Globus pallidus (tissue), 1 donor: ENCODE results near the gene DHRS7B.
A peak's percentile ranks its signal among the peaks of the same experiment; 100 is the strongest.
"Not testable (repeated sequence)": the region's sequence is repeated elsewhere in the genome, so short reads cannot be mapped to it uniquely, and the experiment has no call there.

Experiments
- DNase-seq: peaks from one replicate; pipeline ENCODE4 v3.0.0-alpha.2; 2015; ENCODE audit warnings: low spot score

DHRS7B gene

DNA sequence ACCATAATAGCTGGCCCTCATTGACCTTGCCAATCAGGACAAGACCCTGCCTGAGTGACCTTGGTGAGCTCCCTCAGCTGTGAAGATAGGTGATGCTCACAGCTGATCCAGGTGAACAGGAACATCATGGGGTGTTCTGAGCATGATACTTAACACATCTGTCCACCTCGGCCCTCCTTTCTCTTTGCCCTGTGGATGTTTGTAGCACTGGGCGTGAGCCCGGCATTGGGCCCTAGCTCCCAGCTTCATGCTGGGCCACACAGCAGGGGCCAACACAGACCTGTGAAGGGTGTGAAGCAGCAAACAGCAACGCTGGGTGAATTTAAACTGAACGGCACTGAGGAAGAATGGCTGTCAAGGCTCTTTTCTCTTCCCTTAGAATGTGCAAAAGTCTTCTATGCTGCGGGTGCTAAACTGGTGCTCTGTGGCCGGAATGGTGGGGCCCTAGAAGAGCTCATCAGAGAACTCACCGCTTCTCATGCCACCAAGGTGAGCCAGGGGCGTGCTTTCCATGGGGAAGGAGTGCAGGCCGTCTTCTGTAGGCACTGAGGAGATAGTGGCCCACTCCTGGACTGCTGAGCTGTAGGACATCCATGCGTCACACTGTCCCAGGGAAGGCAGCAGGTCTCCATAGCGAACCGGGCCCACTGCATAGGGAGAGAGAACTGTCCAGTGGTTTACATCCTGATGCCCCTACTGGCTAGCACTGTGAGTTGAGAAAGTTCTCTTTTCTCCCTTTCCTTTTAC, 51.3 kb downstream of the DHRS7B start:
- DNase-seq, result no peak

DNA sequence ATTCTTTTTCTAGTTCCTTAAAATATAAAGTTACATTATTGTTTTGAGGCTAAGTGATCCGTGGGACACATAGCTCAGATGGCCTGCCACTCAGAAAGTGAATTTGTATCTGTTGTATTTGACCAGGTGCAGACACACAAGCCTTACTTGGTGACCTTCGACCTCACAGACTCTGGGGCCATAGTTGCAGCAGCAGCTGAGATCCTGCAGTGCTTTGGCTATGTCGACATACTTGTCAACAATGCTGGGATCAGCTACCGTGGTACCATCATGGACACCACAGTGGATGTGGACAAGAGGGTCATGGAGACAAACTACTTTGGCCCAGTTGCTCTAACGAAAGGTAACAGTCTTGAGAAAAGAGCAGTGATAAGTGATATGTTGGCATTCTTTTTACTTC, 56.7 kb downstream of the DHRS7B start:
- no peak for DNase-seq

DNA sequence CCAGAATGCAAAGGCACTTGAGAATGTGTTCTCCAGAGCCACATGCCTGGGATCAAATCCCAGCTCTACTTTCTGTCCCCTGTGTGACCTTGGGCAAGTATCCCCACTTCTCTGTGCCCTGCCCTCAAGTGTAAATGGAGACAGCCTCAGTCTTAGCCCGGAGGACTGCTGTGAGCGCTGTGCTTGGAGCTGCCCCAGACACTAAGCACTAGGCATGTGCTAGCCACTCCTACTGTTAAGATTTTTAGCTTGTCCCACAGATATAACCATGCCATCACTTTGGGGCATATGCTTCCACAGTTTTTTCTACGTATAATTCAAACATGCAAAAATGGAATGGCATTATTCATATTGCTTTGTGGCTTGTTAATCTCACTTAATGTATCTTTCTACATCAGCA, 57.8 kb downstream of the DHRS7B start:
- DNase-seq, result no peak

- DNase-seq, result no peak
These were observed 58.3 kb downstream of the DHRS7B start for GRCh38 chr17:21185061-21185460.

DNA sequence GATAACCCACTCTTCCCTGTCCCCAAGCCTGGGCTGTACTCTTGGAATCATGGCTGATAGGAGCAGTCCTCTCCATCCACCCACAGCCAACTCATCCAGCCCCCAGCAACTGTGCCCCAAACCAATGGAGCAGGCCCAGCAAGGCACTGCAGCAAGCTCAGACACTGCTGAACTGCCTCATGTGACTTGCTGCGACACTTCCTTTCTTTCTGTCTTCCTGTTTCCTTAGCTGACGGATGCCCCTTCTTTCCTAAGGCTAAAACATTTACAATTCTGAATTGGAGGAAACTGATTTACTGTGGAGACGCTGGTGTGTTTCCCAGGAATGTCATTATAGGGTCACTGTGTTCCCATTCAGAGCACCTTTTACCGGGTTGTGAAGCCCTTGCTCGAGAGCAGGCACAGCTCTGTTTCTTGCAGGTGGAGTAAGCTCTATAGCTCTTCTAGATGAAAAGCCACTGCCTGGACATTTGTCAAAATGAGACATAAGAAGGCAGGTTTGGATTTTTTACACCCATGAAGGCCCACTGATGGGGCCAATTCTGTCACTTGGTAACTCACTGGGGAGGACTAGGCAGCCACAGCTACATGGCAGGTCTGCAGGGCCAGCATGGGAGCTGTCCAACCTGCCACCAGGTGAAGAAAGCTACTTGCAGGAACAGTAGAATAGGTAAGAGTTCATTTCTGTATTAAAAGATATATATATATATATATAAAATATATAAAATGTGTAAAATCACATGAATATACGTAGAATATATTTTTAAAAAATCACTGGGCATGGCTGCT, 59.8 kb downstream of the DHRS7B start:
- DNase-seq, result no peak

GRCh38 chr17:21189361-21189760, 62.6 kb downstream of the DHRS7B start:
- no peak for DNase-seq

- no peak for DNase-seq
These were observed 63.3 kb downstream of the DHRS7B start for GRCh38 chr17:21190078-21190477.

GRCh38 chr17:21191698-21192097, 64.9 kb downstream of the DHRS7B start:
- DNase-seq, result no peak

DNA sequence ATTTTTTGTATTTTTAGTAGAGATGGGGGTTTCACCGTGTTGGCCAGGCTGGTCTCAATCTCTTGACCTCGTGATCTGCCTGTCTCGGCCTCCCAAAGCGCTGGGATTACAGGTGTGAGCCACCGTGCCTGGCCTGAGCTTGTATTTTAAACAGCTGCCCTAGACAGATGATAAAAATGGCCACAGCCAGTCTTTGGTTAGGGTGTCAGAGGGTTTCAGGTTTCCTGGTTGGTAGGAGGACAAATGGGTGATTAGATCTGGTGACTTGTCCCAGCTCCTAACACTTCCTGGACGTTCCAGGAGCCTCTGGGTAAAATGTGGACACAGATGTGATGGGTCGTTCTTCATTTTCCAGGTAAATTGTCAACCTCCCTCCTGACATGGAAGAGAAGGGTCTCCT, 65.7 kb downstream of the DHRS7B start:
- not testable (repeated sequence) for DNase-seq

- no peak for DNase-seq
These were observed 66.3 kb downstream of the DHRS7B start for GRCh38 chr17:21193031-21193430.

- no peak for DNase-seq
These were observed 67.5 kb downstream of the DHRS7B start for GRCh38 chr17:21194226-21194625.

- peak; percentile 31 for DNase-seq
These were observed 67.9 kb downstream of the DHRS7B start for GRCh38 chr17:21194703-21195102.

DNA sequence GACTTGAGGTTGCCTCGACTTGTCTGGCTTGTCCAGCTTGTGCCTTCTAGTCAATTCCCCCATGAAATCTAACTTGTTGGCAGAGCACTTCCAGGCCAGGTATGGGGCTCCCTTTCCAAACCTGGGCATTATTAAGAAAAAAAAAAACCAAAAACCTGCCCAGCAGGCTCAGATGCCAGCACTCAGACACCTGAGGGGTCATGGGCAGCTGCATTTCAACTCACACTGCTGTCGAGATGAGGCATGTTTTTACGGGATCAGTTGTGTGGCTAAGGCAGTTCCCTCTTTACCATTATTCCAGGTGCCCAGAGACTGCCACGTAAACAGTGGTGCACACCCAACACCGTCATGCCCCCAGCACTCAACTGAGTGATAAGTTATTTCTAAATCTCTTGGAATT, 69.4 kb downstream of the DHRS7B start:
- DNase-seq, result no peak

- no peak for DNase-seq
These were observed 71.6 kb downstream of the DHRS7B start for GRCh38 chr17:21198411-21198810.

DNA sequence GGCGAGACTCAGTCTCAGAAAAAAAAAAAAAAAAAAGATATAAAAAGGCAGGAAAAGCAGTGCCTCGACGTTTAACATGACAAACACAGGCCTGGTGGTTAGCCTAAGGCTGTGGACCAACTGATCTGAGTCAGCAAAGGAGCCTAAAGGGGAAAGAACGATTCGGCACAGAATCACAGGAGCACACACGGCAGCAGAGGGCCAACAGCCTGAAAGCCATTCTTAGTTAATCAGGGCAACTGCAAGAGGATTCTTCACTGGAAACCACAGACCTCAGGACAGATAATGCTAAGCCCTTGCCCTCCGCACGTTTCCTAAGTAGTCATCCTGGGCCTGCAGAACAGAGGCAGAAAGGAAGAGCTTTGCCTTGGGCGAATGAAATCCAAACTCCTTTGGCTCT, 72.5 kb downstream of the DHRS7B start:
- DNase-seq, result no peak

GRCh38 chr17:21199856-21200255, 73.1 kb downstream of the DHRS7B start:
- no peak for DNase-seq

GRCh38 chr17:21200590-21201297, 74.0 kb downstream of the DHRS7B start:
- no peak for DNase-seq

- DNase-seq, result no peak
These were observed 74.5 kb downstream of the DHRS7B start for GRCh38 chr17:21201298-21201595.

- DNase-seq, result no peak
These were observed 75.1 kb downstream of the DHRS7B start for GRCh38 chr17:21201874-21202273.

DNA sequence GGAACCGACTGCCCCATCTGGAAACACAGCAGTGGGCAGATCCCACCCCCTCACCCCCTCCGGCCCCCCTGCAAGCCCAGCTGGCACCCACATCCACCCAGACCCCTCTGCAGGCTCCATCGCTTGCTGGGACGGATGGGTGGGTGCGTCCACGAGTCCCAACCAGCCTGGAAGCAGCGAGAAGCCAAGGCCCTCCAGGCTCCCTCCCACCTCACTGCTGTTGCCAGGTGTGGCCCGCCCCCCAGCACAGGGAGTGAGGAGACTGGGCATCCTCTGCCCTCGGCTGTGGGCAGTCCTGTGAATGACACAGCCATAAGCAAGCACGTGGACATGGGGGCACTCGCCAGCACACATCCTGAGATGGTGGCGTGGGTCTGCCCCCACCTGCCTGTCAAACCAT, 75.7 kb downstream of the DHRS7B start:
- no peak for DNase-seq

DNA sequence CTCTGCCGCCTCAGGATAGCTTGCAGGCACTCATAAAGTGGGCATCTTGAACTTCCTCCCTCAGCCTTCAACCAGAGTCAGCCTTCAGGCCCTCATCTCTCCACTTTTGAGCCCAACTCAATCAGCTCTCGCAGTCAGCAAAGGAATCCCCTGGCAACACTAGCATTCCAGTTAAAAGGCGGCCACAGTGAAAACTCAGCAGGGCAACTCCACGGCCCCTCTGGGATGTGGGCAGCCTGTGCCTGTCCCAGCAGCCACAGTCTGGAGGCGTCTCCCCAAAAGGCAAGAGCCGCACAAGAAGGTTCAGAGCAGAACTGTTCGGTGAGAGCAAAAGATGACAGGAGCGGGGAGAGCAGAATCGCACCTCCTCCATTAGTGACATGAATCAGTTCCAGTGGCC, 78.2 kb downstream of the DHRS7B start:
- no peak for DNase-seq

DNA sequence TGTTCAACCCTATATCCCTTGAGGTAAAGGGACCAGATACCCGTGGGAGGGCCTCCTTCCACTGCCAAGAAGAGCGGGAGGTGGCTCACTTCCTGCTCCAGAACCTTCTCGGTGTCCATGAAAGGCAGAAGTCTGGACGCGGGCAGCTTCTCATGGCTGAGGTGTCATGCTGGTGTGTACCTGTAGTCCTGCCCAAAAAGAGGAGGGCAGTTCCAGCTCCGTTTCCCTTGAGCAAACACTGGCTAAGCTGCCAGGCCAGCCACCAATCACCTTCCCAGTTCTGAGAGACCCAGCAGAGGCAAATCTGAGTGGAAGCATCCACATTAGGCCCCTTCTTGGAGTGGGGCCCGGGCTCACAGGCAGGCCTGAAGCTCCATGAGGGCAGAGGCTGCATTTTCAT, 81.6 kb downstream of the DHRS7B start:
- DNase-seq, result no peak

DNA sequence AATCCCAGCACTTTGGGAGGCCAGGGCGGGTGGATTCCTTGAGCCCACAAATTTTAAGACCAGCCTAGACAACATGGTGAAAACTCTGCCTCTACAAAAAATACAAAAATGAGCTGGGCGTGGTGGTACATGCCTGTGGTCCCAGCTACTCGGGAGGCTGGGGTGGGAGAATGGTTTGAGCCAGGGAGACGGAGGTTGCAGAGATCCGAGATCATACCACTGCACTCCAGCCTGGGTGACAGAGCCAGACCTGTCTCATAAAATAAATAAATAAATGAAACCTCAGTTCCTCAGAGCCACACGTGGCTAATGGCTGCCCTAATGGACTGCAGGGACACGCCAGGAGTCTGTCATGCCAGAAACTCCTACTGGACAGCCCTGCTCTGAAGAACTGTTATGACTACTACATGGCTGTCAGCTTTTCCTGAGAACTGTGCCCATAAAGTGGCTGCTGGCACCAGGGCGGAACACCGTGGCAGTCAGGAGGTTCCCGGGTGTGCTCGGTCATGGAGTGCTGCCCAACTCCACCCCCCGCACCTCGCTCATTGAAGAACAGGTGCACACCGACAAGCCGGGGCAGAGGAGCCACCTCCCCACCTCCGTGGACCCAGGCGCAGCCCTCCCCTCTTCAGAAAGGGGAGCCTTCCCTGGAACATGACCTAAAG, 82.9 kb downstream of the DHRS7B start:
- DNase-seq, result no peak
